IMR-90 (cell line): ENCODE measurements around the gene RBM28.

Experiments used
- BHLHE40 ChIP-seq: fragments of 150-350 bp; IDR thresholded peaks from 2 replicates; pipeline ENCODE4 v1.6.1; 2016; ENCODE audit warnings: mild to moderate bottlenecking, low read depth, low read length
- CEBPB ChIP-seq: IDR thresholded peaks from 2 replicates; pipeline ENCODE4 v1.6.1; 2012; ENCODE audit warnings: low read depth, low read length, improper control_type of control experiment
- CHD1 ChIP-seq: IDR thresholded peaks from 2 replicates; pipeline ENCODE4 v1.6.1; 2012; ENCODE audit warnings: low read depth, low read length, improper control_type of control experiment
- FOS ChIP-seq: fragments of 150-350 bp; IDR thresholded peaks from 2 replicates; pipeline ENCODE4 v1.6.1; 2016; ENCODE audit warnings: low read depth, low read length
- MAZ ChIP-seq: IDR thresholded peaks from 2 replicates; pipeline ENCODE4 v1.6.1; 2012; ENCODE audit warnings: low read depth, mild to moderate bottlenecking, low read length, improper control_type of control experiment, moderate library complexity, borderline replicate concordance
- POLR2A ChIP-seq: IDR thresholded peaks from 2 replicates; pipeline ENCODE4 v1.6.1; 2012; ENCODE audit warnings: mild to moderate bottlenecking, low read depth, low read length
- RAD21 ChIP-seq: IDR thresholded peaks from 2 replicates; pipeline ENCODE4 v1.6.1; 2012; ENCODE audit warnings: low read length, improper control_type of control experiment
- RFX5 ChIP-seq: IDR thresholded peaks from 2 replicates; pipeline ENCODE4 v1.8.0; 2012; ENCODE audit warnings: low read depth, mild to moderate bottlenecking, low read length, moderate library complexity
- TF ChIP-seq, protein P1 (sequence below): conservative IDR thresholded peaks from 2 replicates; pipeline ENCODE4 v1.5.1; 2012; ENCODE audit warnings: mild to moderate bottlenecking, low read depth, low read length, improper control_type of control experiment
- TF ChIP-seq, protein P2 (sequence below): fragments of 150-350 bp; IDR thresholded peaks from 2 replicates; pipeline ENCODE4 v1.6.1; 2017; ENCODE audit warnings: mild to moderate bottlenecking, antibody characterized with exemption, low read length, low read depth
- TF ChIP-seq, protein P3 (sequence below): fragments of 150-350 bp; IDR thresholded peaks from 2 replicates; pipeline ENCODE4 v1.6.1; 2016; ENCODE audit warnings: low read depth, mild to moderate bottlenecking, low read length, moderate library complexity, borderline replicate concordance

DNA sequence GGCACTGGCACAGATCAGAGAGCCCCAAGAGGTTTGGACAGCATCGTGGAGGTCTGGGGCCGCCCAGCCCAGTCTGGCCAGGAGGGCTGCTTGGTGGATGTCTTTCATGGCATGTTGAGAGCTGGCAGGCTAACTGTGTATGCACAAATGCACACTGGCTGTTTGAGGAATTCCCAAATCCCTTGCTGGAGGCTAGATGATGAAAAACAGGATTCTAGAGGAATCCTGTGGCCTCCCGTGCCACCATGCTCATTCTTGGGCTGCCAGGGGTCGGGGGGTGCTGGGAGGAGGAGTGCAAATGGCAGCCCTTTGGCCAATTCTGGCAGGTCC is 76.1 kb downstream of the RBM28 start:
- TF ChIP-seq, protein P1, sequence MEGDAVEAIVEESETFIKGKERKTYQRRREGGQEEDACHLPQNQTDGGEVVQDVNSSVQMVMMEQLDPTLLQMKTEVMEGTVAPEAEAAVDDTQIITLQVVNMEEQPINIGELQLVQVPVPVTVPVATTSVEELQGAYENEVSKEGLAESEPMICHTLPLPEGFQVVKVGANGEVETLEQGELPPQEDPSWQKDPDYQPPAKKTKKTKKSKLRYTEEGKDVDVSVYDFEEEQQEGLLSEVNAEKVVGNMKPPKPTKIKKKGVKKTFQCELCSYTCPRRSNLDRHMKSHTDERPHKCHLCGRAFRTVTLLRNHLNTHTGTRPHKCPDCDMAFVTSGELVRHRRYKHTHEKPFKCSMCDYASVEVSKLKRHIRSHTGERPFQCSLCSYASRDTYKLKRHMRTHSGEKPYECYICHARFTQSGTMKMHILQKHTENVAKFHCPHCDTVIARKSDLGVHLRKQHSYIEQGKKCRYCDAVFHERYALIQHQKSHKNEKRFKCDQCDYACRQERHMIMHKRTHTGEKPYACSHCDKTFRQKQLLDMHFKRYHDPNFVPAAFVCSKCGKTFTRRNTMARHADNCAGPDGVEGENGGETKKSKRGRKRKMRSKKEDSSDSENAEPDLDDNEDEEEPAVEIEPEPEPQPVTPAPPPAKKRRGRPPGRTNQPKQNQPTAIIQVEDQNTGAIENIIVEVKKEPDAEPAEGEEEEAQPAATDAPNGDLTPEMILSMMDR, result no peak
- TF ChIP-seq POLR2A (no peak), RFX5 (no peak), FOS (no peak), MAZ (no peak), BHLHE40 (no peak), CHD1 (no peak), CEBPB (no peak), RAD21 (no peak)
- TF ChIP-seq, protein P2, sequence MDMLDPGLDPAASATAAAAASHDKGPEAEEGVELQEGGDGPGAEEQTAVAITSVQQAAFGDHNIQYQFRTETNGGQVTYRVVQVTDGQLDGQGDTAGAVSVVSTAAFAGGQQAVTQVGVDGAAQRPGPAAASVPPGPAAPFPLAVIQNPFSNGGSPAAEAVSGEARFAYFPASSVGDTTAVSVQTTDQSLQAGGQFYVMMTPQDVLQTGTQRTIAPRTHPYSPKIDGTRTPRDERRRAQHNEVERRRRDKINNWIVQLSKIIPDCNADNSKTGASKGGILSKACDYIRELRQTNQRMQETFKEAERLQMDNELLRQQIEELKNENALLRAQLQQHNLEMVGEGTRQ, result no peak
- TF ChIP-seq, protein P3, sequence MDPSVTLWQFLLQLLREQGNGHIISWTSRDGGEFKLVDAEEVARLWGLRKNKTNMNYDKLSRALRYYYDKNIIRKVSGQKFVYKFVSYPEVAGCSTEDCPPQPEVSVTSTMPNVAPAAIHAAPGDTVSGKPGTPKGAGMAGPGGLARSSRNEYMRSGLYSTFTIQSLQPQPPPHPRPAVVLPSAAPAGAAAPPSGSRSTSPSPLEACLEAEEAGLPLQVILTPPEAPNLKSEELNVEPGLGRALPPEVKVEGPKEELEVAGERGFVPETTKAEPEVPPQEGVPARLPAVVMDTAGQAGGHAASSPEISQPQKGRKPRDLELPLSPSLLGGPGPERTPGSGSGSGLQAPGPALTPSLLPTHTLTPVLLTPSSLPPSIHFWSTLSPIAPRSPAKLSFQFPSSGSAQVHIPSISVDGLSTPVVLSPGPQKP, result no peak
